ENCODE results near the gene IAH1. TPM values are rescaled to one million over a fixed set of nuclear protein-coding genes. Genes with fewer than 3 reads are reported as not detected.
A peak's percentile ranks its signal among the peaks of the same experiment; 100 is the strongest.

IAH1 gene
- total RNA-seq, result 47.7 and 86.1 TPM in 2 replicates

GRCh38 chr2:9474361-9475057, at the start of gene IAH1:
Gene IAH1, plus strand, starts transcription at chr2:9474551. Its CDS starts 16 bp downstream, at chr2:9474567.
- no peak for DNase-seq (ENCODE audit: low read depth)

- no peak for DNase-seq (ENCODE audit: low read depth)
Observed at GRCh38 chr2:9428965-9429577, 45.3 kb upstream of the IAH1 start.

GRCh38 chr2:9430316-9431293, 43.7 kb upstream of the IAH1 start:
- DNase-seq (ENCODE audit: low read depth), result peak; percentile 47

GRCh38 chr2:9434489-9434888, 39.9 kb upstream of the IAH1 start:
- DNase-seq (ENCODE audit: low read depth), result no peak

- no peak for DNase-seq (ENCODE audit: low read depth)
Observed at GRCh38 chr2:9439536-9439935, 34.8 kb upstream of the IAH1 start.

- no peak for DNase-seq (ENCODE audit: low read depth)
Observed at GRCh38 chr2:9440058-9440727, 34.2 kb upstream of the IAH1 start.

GRCh38 chr2:9441556-9441955, 32.8 kb upstream of the IAH1 start:
- DNase-seq (ENCODE audit: low read depth), result no peak

GRCh38 chr2:9443526-9443925, 30.8 kb upstream of the IAH1 start:
- no peak for DNase-seq (ENCODE audit: low read depth)

GRCh38 chr2:9445089-9445488, 29.3 kb upstream of the IAH1 start:
- DNase-seq (ENCODE audit: low read depth), result no peak

- DNase-seq (ENCODE audit: low read depth), result no peak
Observed at GRCh38 chr2:9451231-9451630, 23.1 kb upstream of the IAH1 start.

GRCh38 chr2:9460441-9461017, 13.8 kb upstream of the IAH1 start:
- DNase-seq (ENCODE audit: low read depth), result no peak

GRCh38 chr2:9461079-9461478, 13.3 kb upstream of the IAH1 start:
- no peak for DNase-seq (ENCODE audit: low read depth)

GRCh38 chr2:9462313-9462712, 12.0 kb upstream of the IAH1 start:
- DNase-seq (ENCODE audit: low read depth), result no peak

- no peak for DNase-seq (ENCODE audit: low read depth)
Observed at GRCh38 chr2:9462886-9463697, 11.3 kb upstream of the IAH1 start.

- peak; percentile 14 for DNase-seq (ENCODE audit: low read depth)
Observed at GRCh38 chr2:9463698-9464034, 10.7 kb upstream of the IAH1 start.

GRCh38 chr2:9465170-9465569, 9.2 kb upstream of the IAH1 start:
- DNase-seq (ENCODE audit: low read depth), result no peak

GRCh38 chr2:9466147-9466683, 8.1 kb upstream of the IAH1 start:
- no peak for DNase-seq (ENCODE audit: low read depth)

- DNase-seq (ENCODE audit: low read depth), result peak; percentile 68
Observed at GRCh38 chr2:9467687-9468086, 6.7 kb upstream of the IAH1 start.

- no peak for DNase-seq (ENCODE audit: low read depth)
Observed at GRCh38 chr2:9471206-9471605, 3.1 kb upstream of the IAH1 start.

GRCh38 chr2:9472511-9472910, 1.8 kb upstream of the IAH1 start:
- DNase-seq (ENCODE audit: low read depth), result no peak

Data from renal cortical epithelial cell (primary cell).